ENCODE measurements around the gene RNF213. TPM values are rescaled to one million over a fixed set of nuclear protein-coding genes. Genes with fewer than 3 reads are reported as not detected.

The RNF213 gene
- total RNA-seq, 1 donor from 2014 or later: 47.3 TPM

- Mint-ChIP-seq H3K36me3 (peaks cover 18% of the 10 kb centered on the region), H3K4me1 (ENCODE audit: unreplicated experiment) (no peaks in the 10 kb centered on the region), H3K27me3 (no peaks in the 10 kb centered on the region), H3K27ac (no peak overlapping the region), H3K9me3 (no peaks in the 10 kb centered on the region), H3K4me3 (no peak overlapping the region)
- no peak for DNase-seq (ENCODE audit: extremely low spot score, unreplicated experiment)
- TF ChIP-seq, protein P1, sequence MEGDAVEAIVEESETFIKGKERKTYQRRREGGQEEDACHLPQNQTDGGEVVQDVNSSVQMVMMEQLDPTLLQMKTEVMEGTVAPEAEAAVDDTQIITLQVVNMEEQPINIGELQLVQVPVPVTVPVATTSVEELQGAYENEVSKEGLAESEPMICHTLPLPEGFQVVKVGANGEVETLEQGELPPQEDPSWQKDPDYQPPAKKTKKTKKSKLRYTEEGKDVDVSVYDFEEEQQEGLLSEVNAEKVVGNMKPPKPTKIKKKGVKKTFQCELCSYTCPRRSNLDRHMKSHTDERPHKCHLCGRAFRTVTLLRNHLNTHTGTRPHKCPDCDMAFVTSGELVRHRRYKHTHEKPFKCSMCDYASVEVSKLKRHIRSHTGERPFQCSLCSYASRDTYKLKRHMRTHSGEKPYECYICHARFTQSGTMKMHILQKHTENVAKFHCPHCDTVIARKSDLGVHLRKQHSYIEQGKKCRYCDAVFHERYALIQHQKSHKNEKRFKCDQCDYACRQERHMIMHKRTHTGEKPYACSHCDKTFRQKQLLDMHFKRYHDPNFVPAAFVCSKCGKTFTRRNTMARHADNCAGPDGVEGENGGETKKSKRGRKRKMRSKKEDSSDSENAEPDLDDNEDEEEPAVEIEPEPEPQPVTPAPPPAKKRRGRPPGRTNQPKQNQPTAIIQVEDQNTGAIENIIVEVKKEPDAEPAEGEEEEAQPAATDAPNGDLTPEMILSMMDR (conservative IDR thresholded peaks at IDR 0.05): no peak
These were observed 99.7 kb downstream of the RNF213 start for GRCh38 chr17:80360396-80360795.

GRCh38 chr17:80361495-80362220, 101.0 kb downstream of the RNF213 start:
- H3K4me3 Mint-ChIP-seq: no peak overlapping the region
- H3K4me1 Mint-ChIP-seq (ENCODE audit: unreplicated experiment): no peaks in the 10 kb centered on the region
- peaks cover 18% of the 10 kb centered on the region for H3K36me3 Mint-ChIP-seq
- H3K27me3 Mint-ChIP-seq: no peaks in the 10 kb centered on the region
- TF ChIP-seq, protein P1 (conservative IDR thresholded peaks at IDR 0.05): peak; percentile 65
- no peaks in the 10 kb centered on the region for H3K9me3 Mint-ChIP-seq
- DNase-seq (ENCODE audit: extremely low spot score, unreplicated experiment): no peak
- H3K27ac Mint-ChIP-seq: no peak overlapping the region

GRCh38 chr17:80362428-80363119, 101.9 kb downstream of the RNF213 start:
- Mint-ChIP-seq H3K27ac (no peak overlapping the region), H3K4me1 (ENCODE audit: unreplicated experiment) (peaks cover under 1% of the 10 kb centered on the region), H3K4me3 (no peak overlapping the region), H3K36me3 (peaks cover 18% of the 10 kb centered on the region), H3K9me3 (no peaks in the 10 kb centered on the region), H3K27me3 (no peaks in the 10 kb centered on the region)
- TF ChIP-seq, protein P1 (conservative IDR thresholded peaks at IDR 0.05): no peak
- no peak for DNase-seq (ENCODE audit: extremely low spot score, unreplicated experiment)

GRCh38 chr17:80363120-80363515, 102.5 kb downstream of the RNF213 start:
- peaks cover 21% of the 10 kb centered on the region for H3K36me3 Mint-ChIP-seq
- H3K9me3 Mint-ChIP-seq: no peaks in the 10 kb centered on the region
- no peak overlapping the region for H3K27ac Mint-ChIP-seq
- no peaks in the 10 kb centered on the region for H3K27me3 Mint-ChIP-seq
- H3K4me1 Mint-ChIP-seq (ENCODE audit: unreplicated experiment): peaks cover 6% of the 10 kb centered on the region
- DNase-seq (ENCODE audit: extremely low spot score, unreplicated experiment): no peak
- no peak overlapping the region for H3K4me3 Mint-ChIP-seq
- TF ChIP-seq, protein P1 (conservative IDR thresholded peaks at IDR 0.05): no peak

DNA sequence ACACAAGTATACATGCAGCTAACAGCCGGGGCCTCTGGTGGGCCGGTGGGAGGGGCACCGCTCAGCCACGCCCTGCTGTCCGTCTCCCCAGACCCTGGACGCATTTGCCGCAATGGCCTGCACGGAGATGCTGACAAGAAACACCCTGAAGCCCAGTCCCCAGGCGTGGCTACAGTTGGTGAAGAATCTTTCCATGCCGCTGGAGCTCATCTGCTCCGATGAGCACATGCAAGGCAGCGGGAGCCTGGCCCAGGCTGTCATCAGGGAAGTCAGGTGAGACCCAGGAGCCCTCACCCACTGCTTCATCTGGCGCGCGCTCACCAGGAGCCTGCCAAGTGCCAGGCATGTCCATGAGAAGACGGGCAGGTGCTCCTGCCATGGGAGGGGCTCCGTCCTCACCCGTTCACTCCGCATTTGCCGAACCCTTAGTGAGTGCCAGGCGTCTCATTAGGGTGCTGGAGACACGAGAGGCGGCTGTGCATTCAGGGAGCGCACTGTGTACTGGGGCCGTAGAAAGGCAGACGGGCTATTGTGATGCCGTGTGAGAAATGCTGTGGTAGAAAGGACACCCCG, 103.0 kb downstream of the RNF213 start:
- Mint-ChIP-seq H3K4me3 (no peak overlapping the region), H3K27me3 (no peaks in the 10 kb centered on the region), H3K27ac (no peak overlapping the region), H3K36me3 (peaks cover 22% of the 10 kb centered on the region), H3K9me3 (no peaks in the 10 kb centered on the region), H3K4me1 (ENCODE audit: unreplicated experiment) (peaks cover 7% of the 10 kb centered on the region)
- no peak for DNase-seq (ENCODE audit: extremely low spot score, unreplicated experiment)
- TF ChIP-seq, protein P1 (conservative IDR thresholded peaks at IDR 0.05): no peak

Data from type B pancreatic cell (in vitro differentiated cells).